ENCODE data around the gene CYS1.

Gene CYS1

DNA sequence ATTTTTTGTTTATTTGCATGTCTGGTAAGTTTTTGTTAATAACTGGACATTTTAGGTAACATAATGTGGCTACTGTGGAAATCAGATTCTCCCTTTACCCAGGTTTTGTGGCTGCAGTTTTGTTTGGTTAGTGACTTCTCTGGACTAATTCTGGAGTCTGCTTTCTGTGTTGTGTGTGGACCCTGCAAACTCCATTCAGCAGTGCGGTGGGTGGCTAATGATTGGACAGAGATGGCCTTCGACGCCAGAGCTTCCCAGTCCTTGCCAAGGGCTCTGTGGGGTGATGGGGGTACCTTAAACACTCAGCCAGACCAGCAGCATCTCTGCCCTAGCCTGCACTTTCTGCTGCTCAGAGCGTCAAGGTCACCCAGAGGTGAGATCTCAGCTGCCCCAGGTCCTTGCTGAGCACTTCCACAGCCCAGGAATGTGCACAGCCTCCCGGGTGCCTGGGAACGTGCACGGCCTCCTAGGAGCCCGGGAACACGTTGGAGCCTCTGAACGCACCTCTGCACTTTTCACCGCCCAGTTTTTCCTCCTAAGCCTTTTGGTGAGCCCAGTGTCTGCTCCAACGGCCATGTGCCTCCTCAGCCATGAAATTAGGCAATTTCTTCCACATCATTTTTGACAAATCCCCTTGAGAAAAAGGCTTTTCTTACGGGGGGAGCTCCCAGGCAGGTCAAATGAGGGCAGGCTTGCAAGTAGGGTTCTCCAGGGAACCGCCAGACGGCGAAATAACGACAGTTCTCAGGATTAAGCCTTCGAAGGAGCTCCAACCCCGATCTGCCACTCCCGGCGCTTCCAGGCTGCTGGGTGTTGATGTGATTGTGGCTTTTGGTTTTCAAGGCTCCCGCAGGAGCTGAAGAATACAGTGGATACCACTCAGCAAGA lies 72.0 kb downstream of the CYS1 start:
- peaks cover 7% of the 10 kb centered on the region for H3K27me3 Mint-ChIP-seq
- H3K27ac Mint-ChIP-seq (ENCODE audit: low read depth): no peak overlapping the region
- H3K9me3 Mint-ChIP-seq: no peaks in the 10 kb centered on the region
- no peaks in the 10 kb centered on the region for H3K4me1 Mint-ChIP-seq
- DNase-seq (ENCODE audit: low spot score in 2 of 2) (no peak), ATAC-seq (replicated peaks; ENCODE audit: extremely low read depth, poor library complexity, severe bottlenecking) (no peak)
- H3K4me3 Mint-ChIP-seq: no peak overlapping the region
- peaks cover 2% of the 10 kb centered on the region for H3K36me3 Mint-ChIP-seq (ENCODE audit: insufficient read depth)

DNA sequence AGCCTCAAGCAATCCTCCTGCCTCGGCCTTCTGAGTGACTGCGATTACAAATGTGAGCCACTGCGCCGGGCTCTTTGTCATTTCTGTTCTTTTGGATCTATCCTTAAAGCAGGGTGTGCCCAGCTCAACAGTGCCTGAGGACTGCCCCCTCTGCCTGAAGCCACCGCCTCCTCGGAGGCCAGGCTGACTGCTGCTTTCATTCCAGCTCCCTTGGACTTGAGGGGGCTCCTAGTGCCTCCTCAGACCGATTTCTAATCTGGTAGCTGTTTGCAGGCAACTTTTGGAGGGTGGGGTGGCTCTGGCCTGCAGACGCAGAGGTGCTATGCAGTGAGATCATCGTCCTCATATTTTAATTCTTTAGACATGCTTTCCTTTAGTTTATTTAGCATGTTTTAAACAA lies 72.8 kb downstream of the CYS1 start:
- peaks cover 2% of the 10 kb centered on the region for H3K36me3 Mint-ChIP-seq (ENCODE audit: insufficient read depth)
- no peak overlapping the region for H3K27ac Mint-ChIP-seq (ENCODE audit: low read depth)
- ATAC-seq (replicated peaks; ENCODE audit: extremely low read depth, poor library complexity, severe bottlenecking): no peak
- no peaks in the 10 kb centered on the region for H3K4me1 Mint-ChIP-seq
- no peak for DNase-seq (ENCODE audit: low spot score in 2 of 2)
- peaks cover 7% of the 10 kb centered on the region for H3K27me3 Mint-ChIP-seq
- H3K4me3 Mint-ChIP-seq: no peak overlapping the region
- no peaks in the 10 kb centered on the region for H3K9me3 Mint-ChIP-seq
